K562 (cell line): ENCODE measurements around the gene AUNIP. TPM values are rescaled to one million over a fixed set of nuclear protein-coding genes. Genes with fewer than 3 reads are reported as not detected.
A peak's percentile ranks its signal among the peaks of the same experiment; 100 is the strongest.

ENCODE experiments used
- C11orf30 ChIP-seq: fragments of 450-650 bp; IDR thresholded peaks from 2 replicates; pipeline ENCODE4 v1.6.1; 2016; ENCODE audit warnings: low read depth, mild to moderate bottlenecking
- DNMT1 ChIP-seq: fragments of 450-650 bp; IDR thresholded peaks from 2 replicates; pipeline ENCODE4 v1.6.1; 2016; ENCODE audit warnings: antibody characterized with exemption, mild to moderate bottlenecking
- GTF2F1 ChIP-seq: IDR thresholded peaks from 2 replicates; pipeline ENCODE4 v1.6.1; 2011; ENCODE audit warnings: low read depth, low read length, improper control_type of control experiment
- NELFE ChIP-seq: IDR thresholded peaks from 2 replicates; pipeline ENCODE4 v1.6.1; 2011; ENCODE audit warnings: mild to moderate bottlenecking; ENCODE audit not compliant: insufficient read depth, insufficient read length
- NFATC3 ChIP-seq: fragments of 450-650 bp; IDR thresholded peaks from 2 replicates; pipeline ENCODE4 v1.6.1; 2017; ENCODE audit warnings: mild to moderate bottlenecking
- NR1H2 ChIP-seq: sonication (generic); formaldehyde crosslinking; IDR thresholded peaks from 2 replicates; pipeline ENCODE4 v1.4.0; 2020; ENCODE audit warnings: mild to moderate bottlenecking, missing genetic modification reagents
- PTRF ChIP-seq: fragments of 450-650 bp; IDR thresholded peaks from 2 replicates; pipeline ENCODE4 v1.6.1; 2016; ENCODE audit warnings: mild to moderate bottlenecking, missing genetic modification characterization, missing compliant biosample characterization
- SRF ChIP-seq, 2 experiments: fragments of 250-450, 450-650 bp in 1 of 2; sonication (Bioruptor Pico) in 1 of 2; sonication (generic) in 1 of 2; formaldehyde crosslinking; IDR thresholded peaks; 2 replicates each; pipeline versions ENCODE4 v1.5.0 to v1.5.1; 2020 to 2022; ENCODE audit warnings: mild to moderate bottlenecking in 1 of 2, missing genetic modification reagents in 1 of 2
- SRSF3 ChIP-seq: fragments of 200-400 bp; formaldehyde crosslinking; IDR thresholded peaks from 2 replicates; pipeline ENCODE4 v1.6.1; 2016; ENCODE audit warnings: mild to moderate bottlenecking, low read length, moderate library complexity; ENCODE audit not compliant: insufficient read depth
- ZKSCAN8 ChIP-seq: fragments of 200-800 bp; sonication (Bioruptor generic); IDR thresholded peaks from 2 replicates; pipeline ENCODE4 v1.6.1; 2016; ENCODE audit warnings: missing genetic modification characterization, missing compliant biosample characterization
- ZNF3 ChIP-seq: fragments of 250-450 bp; sonication (Bioruptor Pico); IDR thresholded peaks from 2 replicates; pipeline ENCODE4 v1.5.0; 2021; ENCODE audit warnings: mild to moderate bottlenecking, moderate library complexity
- ZNF444 ChIP-seq: fragments of 250-450 bp; sonication (Bioruptor Pico); IDR thresholded peaks from 2 replicates; pipeline ENCODE4 v1.4.0; 2020; ENCODE audit warnings: mild to moderate bottlenecking, moderate library complexity
- polyA plus RNA-seq, 8 experiments: library from polyadenylated mRNA; depleted of rRNA in 4 of 8; stranded (reverse) in 5 of 8; unstranded in 3 of 8; fragments of >200 nt; fragmentation: Nextera tagmentation in 2 of 8; fragmentation: Illumina TruSeq in 1 of 8; extraction: Ambion mirVana in 2 of 8; extraction: Trizol in 1 of 8; gene quantifications; 2 replicates each; pipeline versions ENCODE4 v1.2.1 to v1.2.3, GENCODE V29; 2011 to 2014; ENCODE audit warnings: inconsistent platforms in 1 of 8, missing spikeins in 1 of 8
- total RNA-seq, 7 experiments: library from RNA; depleted of rRNA in 6 of 7; stranded (reverse); fragments of >200 nt in 6 of 7; fragmentation: Illumina TruSeq in 2 of 7; extraction: Trizol in 2 of 7; gene quantifications; 2 replicates each; pipeline versions ENCODE4 v1.2.1 to v1.2.3, GENCODE V29; 2011 to 2021; ENCODE audit warnings: low replicate concordance in 1 of 7
- TF ChIP-seq, protein P1 (sequence below): fragments of 450-650 bp; IDR thresholded peaks from 2 replicates; pipeline ENCODE4 v1.6.1; 2017; ENCODE audit warnings: mild to moderate bottlenecking, moderate library complexity
- TF ChIP-seq, protein P2 (sequence below): fragments of 250-450 bp; sonication (Bioruptor Pico); IDR thresholded peaks from 2 replicates; pipeline ENCODE4 v1.5.0; 2022; ENCODE audit warnings: mild to moderate bottlenecking
- TF ChIP-seq, protein P3 (sequence below): IDR thresholded peaks from 3 replicates; pipeline ENCODE4 v1.6.1; 2011; ENCODE audit warnings: borderline replicate concordance, mild to moderate bottlenecking, moderate library complexity; ENCODE audit not compliant: insufficient read length; ENCODE audit errors: extremely low read depth

The AUNIP gene
- total and polyA plus RNA-seq, 9 of the 15 experiments (the other 6 are each of a cell fraction or from before 2014, with no cell fraction given): 12.1 to 53.8 (median 47.1) TPM

DNA sequence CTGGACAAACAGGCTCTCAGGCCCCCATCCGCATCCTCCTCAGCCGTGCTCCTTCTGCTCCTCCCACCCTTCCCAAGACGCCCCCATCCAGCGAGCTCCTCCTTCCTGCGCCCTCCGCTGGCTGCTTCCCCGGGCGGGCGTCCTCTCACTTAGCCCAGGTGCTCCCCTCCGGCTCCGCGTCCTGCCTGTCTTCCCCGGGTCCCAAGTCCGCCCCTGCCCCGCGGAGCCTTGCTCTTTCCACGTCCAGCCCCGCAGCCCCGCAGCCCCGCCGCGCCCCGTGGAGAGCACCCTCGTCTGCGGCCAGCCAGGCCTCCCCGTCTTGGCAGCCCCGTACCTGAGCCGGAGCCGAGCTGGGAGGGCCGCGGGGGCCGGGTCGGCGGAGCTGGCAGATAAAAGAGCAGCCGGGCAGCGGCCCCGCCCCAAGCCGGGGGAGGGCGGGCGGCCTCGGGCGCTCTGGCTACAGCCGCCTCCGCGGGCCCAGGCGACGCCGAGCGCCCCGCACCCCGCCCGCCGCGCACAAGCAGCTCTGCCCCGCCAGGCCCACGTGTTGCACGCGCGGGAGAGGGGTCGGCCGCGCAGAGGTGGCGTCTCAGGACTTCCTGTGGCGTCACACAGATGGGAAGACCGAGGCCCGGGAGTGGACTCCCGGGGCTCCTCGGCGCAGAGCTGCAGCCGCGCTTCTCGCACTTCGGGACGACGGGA, 16.0 kb upstream of the AUNIP start, which contains the start of gene PAQR7 (continued):
- TF ChIP-seq NR1H2 (no peak; the same call in 1 of the 2 replicates), ZNF3 (CRISPR knock-in tag) (no peak), ZNF444 (no peak), NFATC3 (no peak), ZKSCAN8 (no peak), NELFE (no peak), SRSF3 (no peak), C11orf30 (no peak), SRF (CRISPR knock-in tag; IDR thresholded peaks at IDR 0.05) (no peak), DNMT1 (no peak), PTRF (tag) (no peak), GTF2F1 (peak; percentile 54; the same call in 1 of the 2 replicates)
- TF ChIP-seq, protein P1, sequence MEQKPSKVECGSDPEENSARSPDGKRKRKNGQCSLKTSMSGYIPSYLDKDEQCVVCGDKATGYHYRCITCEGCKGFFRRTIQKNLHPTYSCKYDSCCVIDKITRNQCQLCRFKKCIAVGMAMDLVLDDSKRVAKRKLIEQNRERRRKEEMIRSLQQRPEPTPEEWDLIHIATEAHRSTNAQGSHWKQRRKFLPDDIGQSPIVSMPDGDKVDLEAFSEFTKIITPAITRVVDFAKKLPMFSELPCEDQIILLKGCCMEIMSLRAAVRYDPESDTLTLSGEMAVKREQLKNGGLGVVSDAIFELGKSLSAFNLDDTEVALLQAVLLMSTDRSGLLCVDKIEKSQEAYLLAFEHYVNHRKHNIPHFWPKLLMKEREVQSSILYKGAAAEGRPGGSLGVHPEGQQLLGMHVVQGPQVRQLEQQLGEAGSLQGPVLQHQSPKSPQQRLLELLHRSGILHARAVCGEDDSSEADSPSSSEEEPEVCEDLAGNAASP: no peak
- TF ChIP-seq, protein P2, sequence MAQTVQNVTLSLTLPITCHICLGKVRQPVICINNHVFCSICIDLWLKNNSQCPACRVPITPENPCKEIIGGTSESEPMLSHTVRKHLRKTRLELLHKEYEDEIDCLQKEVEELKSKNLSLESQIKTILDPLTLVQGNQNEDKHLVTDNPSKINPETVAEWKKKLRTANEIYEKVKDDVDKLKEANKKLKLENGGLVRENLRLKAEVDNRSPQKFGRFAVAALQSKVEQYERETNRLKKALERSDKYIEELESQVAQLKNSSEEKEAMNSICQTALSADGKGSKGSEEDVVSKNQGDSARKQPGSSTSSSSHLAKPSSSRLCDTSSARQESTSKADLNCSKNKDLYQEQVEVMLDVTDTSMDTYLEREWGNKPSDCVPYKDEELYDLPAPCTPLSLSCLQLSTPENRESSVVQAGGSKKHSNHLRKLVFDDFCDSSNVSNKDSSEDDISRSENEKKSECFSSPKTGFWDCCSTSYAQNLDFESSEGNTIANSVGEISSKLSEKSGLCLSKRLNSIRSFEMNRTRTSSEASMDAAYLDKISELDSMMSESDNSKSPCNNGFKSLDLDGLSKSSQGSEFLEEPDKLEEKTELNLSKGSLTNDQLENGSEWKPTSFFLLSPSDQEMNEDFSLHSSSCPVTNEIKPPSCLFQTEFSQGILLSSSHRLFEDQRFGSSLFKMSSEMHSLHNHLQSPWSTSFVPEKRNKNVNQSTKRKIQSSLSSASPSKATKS (CRISPR knock-in tag): no peak
- TF ChIP-seq, protein P3, sequence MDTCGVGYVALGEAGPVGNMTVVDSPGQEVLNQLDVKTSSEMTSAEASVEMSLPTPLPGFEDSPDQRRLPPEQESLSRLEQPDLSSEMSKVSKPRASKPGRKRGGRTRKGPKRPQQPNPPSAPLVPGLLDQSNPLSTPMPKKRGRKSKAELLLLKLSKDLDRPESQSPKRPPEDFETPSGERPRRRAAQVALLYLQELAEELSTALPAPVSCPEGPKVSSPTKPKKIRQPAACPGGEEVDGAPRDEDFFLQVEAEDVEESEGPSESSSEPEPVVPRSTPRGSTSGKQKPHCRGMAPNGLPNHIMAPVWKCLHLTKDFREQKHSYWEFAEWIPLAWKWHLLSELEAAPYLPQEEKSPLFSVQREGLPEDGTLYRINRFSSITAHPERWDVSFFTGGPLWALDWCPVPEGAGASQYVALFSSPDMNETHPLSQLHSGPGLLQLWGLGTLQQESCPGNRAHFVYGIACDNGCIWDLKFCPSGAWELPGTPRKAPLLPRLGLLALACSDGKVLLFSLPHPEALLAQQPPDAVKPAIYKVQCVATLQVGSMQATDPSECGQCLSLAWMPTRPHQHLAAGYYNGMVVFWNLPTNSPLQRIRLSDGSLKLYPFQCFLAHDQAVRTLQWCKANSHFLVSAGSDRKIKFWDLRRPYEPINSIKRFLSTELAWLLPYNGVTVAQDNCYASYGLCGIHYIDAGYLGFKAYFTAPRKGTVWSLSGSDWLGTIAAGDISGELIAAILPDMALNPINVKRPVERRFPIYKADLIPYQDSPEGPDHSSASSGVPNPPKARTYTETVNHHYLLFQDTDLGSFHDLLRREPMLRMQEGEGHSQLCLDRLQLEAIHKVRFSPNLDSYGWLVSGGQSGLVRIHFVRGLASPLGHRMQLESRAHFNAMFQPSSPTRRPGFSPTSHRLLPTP: no peak
